Osteocyte (in vitro differentiated cells): ENCODE results near the gene TMEM45A. TPM values are rescaled to one million over a fixed set of nuclear protein-coding genes. Genes with fewer than 3 reads are reported as not detected.

Experiments
- DNase-seq: peaks from one replicate; pipeline ENCODE4 v3.0.0; 2021; ENCODE audit warnings: mixed read lengths; ENCODE audit not compliant: unreplicated experiment; ENCODE audit errors: extremely low spot score
- H3K27ac Mint-ChIP-seq: one replicate; pipeline ENCODE4 v1.8.0; 2021; ENCODE audit warnings: mild to moderate bottlenecking, mixed read lengths; ENCODE audit not compliant: unreplicated experiment
- H3K27me3 Mint-ChIP-seq: one replicate; pipeline ENCODE4 v1.8.0; 2021; ENCODE audit warnings: mixed read lengths; ENCODE audit not compliant: unreplicated experiment
- H3K36me3 Mint-ChIP-seq: one replicate; pipeline ENCODE4 v1.8.0; 2021; ENCODE audit warnings: mixed read lengths; ENCODE audit not compliant: unreplicated experiment
- H3K4me1 Mint-ChIP-seq: one replicate; pipeline ENCODE4 v1.8.0; 2021; ENCODE audit warnings: mixed read lengths; ENCODE audit not compliant: unreplicated experiment
- H3K4me3 Mint-ChIP-seq: one replicate; pipeline ENCODE4 v1.8.0; 2021; ENCODE audit warnings: mild to moderate bottlenecking, moderate library complexity, mixed read lengths; ENCODE audit not compliant: unreplicated experiment
- H3K9me3 Mint-ChIP-seq: one replicate; pipeline ENCODE4 v1.8.0; 2021; ENCODE audit warnings: mixed read lengths; ENCODE audit not compliant: unreplicated experiment
- total RNA-seq: library from RNA; stranded (reverse); gene quantifications from 2 replicates; pipeline ENCODE4 v1.2.1, GENCODE V29; 2021
- TF ChIP-seq, protein P1 (sequence below): fragments of 200-600 bp; sonication (generic); IDR thresholded peaks from 2 replicates; pipeline ENCODE4 v1.5.0; 2021; ENCODE audit warnings: antibody characterized with exemption, mild to moderate bottlenecking, moderate library complexity

The TMEM45A gene
- total RNA-seq, 1 donor from 2014 or later: 29.1 TPM

DNA sequence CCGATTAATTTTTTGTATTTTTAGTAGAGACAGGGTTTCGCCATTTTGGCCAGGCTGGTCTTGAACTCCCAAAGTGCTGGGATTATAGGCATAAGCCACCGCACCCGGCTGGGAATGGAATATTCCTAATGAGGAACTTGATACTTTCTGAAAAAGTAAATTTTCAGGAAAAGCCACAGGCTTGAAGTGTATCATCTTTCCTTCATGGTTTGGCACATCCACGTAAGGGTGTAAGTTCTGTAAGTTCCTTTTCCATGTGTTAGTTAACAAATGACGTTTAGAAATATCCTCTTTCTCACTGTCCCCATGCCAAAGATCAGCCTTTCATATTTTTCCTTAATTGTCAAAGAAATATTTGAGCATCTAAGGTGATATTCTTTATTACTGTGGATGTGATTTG is 24.9 kb downstream of the TMEM45A start:
- Mint-ChIP-seq H3K36me3 (peaks cover 17% of the 10 kb centered on the region), H3K4me3 (no peak overlapping the region), H3K27me3 (no peaks in the 10 kb centered on the region), H3K4me1 (no peaks in the 10 kb centered on the region), H3K9me3 (no peaks in the 10 kb centered on the region), H3K27ac (no peak overlapping the region)
- TF ChIP-seq, protein P1, sequence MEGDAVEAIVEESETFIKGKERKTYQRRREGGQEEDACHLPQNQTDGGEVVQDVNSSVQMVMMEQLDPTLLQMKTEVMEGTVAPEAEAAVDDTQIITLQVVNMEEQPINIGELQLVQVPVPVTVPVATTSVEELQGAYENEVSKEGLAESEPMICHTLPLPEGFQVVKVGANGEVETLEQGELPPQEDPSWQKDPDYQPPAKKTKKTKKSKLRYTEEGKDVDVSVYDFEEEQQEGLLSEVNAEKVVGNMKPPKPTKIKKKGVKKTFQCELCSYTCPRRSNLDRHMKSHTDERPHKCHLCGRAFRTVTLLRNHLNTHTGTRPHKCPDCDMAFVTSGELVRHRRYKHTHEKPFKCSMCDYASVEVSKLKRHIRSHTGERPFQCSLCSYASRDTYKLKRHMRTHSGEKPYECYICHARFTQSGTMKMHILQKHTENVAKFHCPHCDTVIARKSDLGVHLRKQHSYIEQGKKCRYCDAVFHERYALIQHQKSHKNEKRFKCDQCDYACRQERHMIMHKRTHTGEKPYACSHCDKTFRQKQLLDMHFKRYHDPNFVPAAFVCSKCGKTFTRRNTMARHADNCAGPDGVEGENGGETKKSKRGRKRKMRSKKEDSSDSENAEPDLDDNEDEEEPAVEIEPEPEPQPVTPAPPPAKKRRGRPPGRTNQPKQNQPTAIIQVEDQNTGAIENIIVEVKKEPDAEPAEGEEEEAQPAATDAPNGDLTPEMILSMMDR: no peak
- no peak for DNase-seq

DNA sequence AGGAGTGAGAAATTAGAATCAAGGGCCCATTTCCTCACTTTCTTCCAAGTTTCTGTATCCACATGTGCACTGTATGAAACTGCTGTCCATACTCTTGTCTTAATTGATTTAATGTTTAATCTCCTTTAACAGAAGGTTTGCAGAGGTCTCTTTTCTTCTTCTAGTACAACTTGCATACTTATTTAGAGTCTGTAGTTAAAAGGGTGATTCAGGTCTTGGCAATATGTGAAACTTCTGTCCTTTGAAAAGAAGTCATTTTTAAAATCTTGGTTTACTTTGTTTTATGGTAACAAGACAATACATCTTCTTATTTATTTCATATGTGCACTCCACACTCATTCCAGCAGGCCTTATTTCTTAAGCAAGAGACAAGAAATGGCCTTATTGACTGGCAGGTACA is 25.8 kb downstream of the TMEM45A start:
- Mint-ChIP-seq H3K27ac (no peak overlapping the region), H3K9me3 (no peaks in the 10 kb centered on the region), H3K4me3 (no peak overlapping the region), H3K36me3 (peaks cover 20% of the 10 kb centered on the region), H3K4me1 (no peaks in the 10 kb centered on the region), H3K27me3 (no peaks in the 10 kb centered on the region)
- TF ChIP-seq, protein P1: no peak
- DNase-seq: no peak

DNA sequence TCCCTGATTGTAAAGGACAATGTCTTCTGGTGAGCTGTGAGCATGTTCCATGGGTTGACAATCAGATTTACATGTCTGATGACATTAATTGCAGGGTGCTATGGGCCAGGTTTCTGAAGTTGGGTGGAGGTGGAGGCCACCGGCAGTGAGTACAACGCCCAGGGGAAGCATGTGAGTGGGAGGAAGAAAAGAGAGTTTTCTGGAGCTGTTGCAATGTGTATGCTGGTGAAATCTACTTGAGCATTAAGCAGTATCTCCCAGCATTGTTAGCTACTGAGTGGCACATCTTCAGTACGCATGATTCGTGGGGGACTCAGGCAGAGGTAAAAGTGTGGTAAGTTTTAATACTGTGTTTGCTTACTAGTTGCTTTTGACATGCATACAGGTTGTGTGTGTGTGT is 26.6 kb downstream of the TMEM45A start:
- no peak overlapping the region for H3K27ac Mint-ChIP-seq
- no peaks in the 10 kb centered on the region for H3K4me1 Mint-ChIP-seq
- DNase-seq: no peak
- peaks cover 20% of the 10 kb centered on the region for H3K36me3 Mint-ChIP-seq
- no peaks in the 10 kb centered on the region for H3K9me3 Mint-ChIP-seq
- no peaks in the 10 kb centered on the region for H3K27me3 Mint-ChIP-seq
- no peak overlapping the region for H3K4me3 Mint-ChIP-seq
- TF ChIP-seq, protein P1: no peak

DNA sequence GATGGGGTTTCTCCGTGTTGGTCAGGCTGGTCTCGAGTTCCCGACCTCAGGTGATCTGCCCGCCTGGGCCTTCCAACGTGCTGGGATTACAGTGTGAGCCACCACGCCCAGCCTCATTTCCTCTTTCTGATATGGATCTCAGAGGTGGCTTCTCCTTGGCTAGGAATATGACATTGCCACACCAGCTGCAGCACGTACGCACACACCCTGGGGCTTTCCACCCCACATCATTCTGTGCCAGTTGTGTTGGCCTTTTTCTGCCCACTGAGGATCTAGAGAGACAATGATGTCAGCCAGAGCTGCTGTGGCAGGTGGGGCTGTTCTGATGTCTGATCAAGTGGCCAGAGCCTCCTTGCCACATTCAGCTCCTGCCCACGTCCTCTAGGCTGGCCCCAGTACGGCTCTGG is 29.0 kb downstream of the TMEM45A start:
- TF ChIP-seq, protein P1: no peak

DNA sequence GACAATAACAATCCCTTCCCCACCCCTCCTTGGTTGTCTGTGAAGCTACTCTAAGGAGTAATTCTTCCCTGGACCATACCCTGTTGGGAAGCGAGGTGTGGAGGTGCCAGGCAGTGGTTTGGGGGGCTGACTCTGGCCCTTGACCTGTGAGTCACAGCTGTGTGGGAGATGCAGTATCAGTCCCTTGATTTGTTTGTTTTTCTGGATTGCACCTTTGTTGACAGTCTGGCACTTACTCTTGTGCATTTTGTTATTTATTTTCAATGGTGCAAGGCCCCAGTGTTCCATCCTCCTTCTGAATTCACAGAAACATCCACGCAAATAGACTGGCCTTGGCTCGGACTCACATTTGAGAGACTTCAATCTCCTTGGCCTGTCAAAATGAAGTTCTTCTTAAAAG is 29.7 kb downstream of the TMEM45A start:
- DNase-seq: no peak
- Mint-ChIP-seq H3K9me3 (no peaks in the 10 kb centered on the region), H3K4me3 (no peak overlapping the region), H3K4me1 (peaks cover 17% of the 10 kb centered on the region), H3K36me3 (peaks cover 20% of the 10 kb centered on the region), H3K27me3 (no peaks in the 10 kb centered on the region), H3K27ac (no peak overlapping the region)
- TF ChIP-seq, protein P1: no peak

More for the DNA sequence above, 29.0 kb downstream of the TMEM45A start:
- Mint-ChIP-seq H3K9me3 (no peaks in the 10 kb centered on the region), H3K4me3 (no peak overlapping the region), H3K4me1 (peaks cover 14% of the 10 kb centered on the region), H3K27ac (no peak overlapping the region), H3K36me3 (peaks cover 20% of the 10 kb centered on the region), H3K27me3 (no peaks in the 10 kb centered on the region)
- DNase-seq: no peak
